Measurements from ENCODE around the gene FKBP1B. TPM values are rescaled to one million over a fixed set of nuclear protein-coding genes. Genes with fewer than 3 reads are reported as not detected.

Gene FKBP1B
- total RNA-seq, 1 experiment from 2014 or later = 11.8 TPM

GRCh38 chr2:24055750-24056149 is 6.2 kb downstream of the FKBP1B start:
- Histone ChIP-seq H3K4me2 (ENCODE audit: low read length) (no peak overlapping the region), H3K36me3 (ENCODE audit: control insufficient read depth in 1 of 2, insufficient read depth in 2 of 2, low read length in 2 of 2) (no peaks in the 10 kb centered on the region), H3K9ac (ENCODE audit: low read length) (no peak overlapping the region), H3K4me3 (replicated peaks in 1 of 2; ENCODE audit: low read depth in 1 of 2, low read length in 2 of 2) (no peak overlapping the region), H3K4me1 (ENCODE audit: control insufficient read depth in 1 of 2, insufficient read depth in 2 of 2, low read length in 2 of 2) (no peaks in the 10 kb centered on the region; a peak in 1 of 4 replicates), H3K9me2 (ENCODE audit: insufficient read depth) (no peaks in the 10 kb centered on the region), H4K20me1 (ENCODE audit: insufficient read depth) (no peaks in the 10 kb centered on the region), H3K27me3 (ENCODE audit: insufficient read depth, low read length) (no peaks in the 10 kb centered on the region), H2AFZ (ENCODE audit: low read depth, low read length, poor library complexity, severe bottlenecking) (no peak overlapping the region), H3K27ac (ENCODE audit: low read depth, low read length) (no peak overlapping the region), H3K9me3 (ENCODE audit: control insufficient read depth in 1 of 2, insufficient read depth in 1 of 2, low read depth in 1 of 2, low read length in 2 of 2) (no peaks in the 10 kb centered on the region), H3K79me2 (ENCODE audit: insufficient read depth, low read length) (no peaks in the 10 kb centered on the region)
- ChIA-PET RAD21 (ENCODE audit: low non-redundant PET in 1 of 2, low total read pairs in 2 of 2, uncharacterized antibody in 2 of 2, unreplicated experiment in 2 of 2) (no interaction called here), CTCF (no interaction called here), POLR2A (no interaction called here)
- no peak for TF ChIP-seq ZBTB33 (IDR thresholded peaks at IDR 0.05; ENCODE audit: extremely low read depth, insufficient replicate concordance, low read length)
- no peak for TF ChIP-seq ATF3 (IDR thresholded peaks at IDR 0.05)
- no peak for TF ChIP-seq ELF1 (IDR thresholded peaks at IDR 0.05; ENCODE audit: borderline replicate concordance, low read depth)
- no peak for TF ChIP-seq REST (IDR thresholded peaks at IDR 0.05; ENCODE audit: low read depth)
- TF ChIP-seq MAX (IDR thresholded peaks at IDR 0.05) = no peak
- TF ChIP-seq POLR2AphosphoS5 (IDR thresholded peaks at IDR 0.05; ENCODE audit: low read depth, low read length) = no peak
- TF ChIP-seq RAD21 (IDR thresholded peaks at IDR 0.05; ENCODE audit: low read depth) = no peak
- TF ChIP-seq CEBPB (IDR thresholded peaks at IDR 0.05; ENCODE audit: low read depth) = no peak
- no peak for TF ChIP-seq EZH2 (IDR thresholded peaks at IDR 0.05)
- no peak for TF ChIP-seq YY1 (IDR thresholded peaks at IDR 0.05; ENCODE audit: extremely low read depth, insufficient replicate concordance, low read depth, low read length)
- no peak for TF ChIP-seq FOSL1 (IDR thresholded peaks at IDR 0.05; ENCODE audit: low read depth)
- TF ChIP-seq SP1 (IDR thresholded peaks at IDR 0.05; ENCODE audit: low read depth) = no peak
- no peak for TF ChIP-seq SIN3A (IDR thresholded peaks at IDR 0.05; ENCODE audit: low read depth)
- no peak for TF ChIP-seq ZNF274 (IDR thresholded peaks at IDR 0.05; ENCODE audit: low read depth, low read length)
- TF ChIP-seq EZH2phosphoT487 (IDR thresholded peaks at IDR 0.05; ENCODE audit: borderline replicate concordance) = no peak
- TF ChIP-seq EGR1 (IDR thresholded peaks at IDR 0.05; ENCODE audit: low read depth) = no peak
- no peak for TF ChIP-seq SRF (IDR thresholded peaks at IDR 0.05; ENCODE audit: low read depth)
- no peak for TF ChIP-seq CTCF (IDR thresholded peaks at IDR 0.05 in 2 of 3, conservative IDR thresholded peaks at IDR 0.05 in 1 of 3; ENCODE audit: borderline replicate concordance in 1 of 3, insufficient read depth in 1 of 3, low read depth in 2 of 3, low read length in 2 of 3)
- no peak for TF ChIP-seq CBX3 (IDR thresholded peaks at IDR 0.05; ENCODE audit: low read depth)
- no peak for ATAC-seq
- no TSS peak for BruUV-seq (replicated peaks)
- DNase-seq (ENCODE audit: low read depth, low spot score) = no peak
- intact Hi-C loops (cut with micrococcal nuclease) = no loop called here
